Trophoblast cell (in vitro differentiated cells and primary cell): ENCODE data around the gene NUP210.
A peak's percentile ranks its signal among the peaks of the same experiment; 100 is the strongest.

Experiments
- DNase-seq, 2 donors: peaks; one replicate each; pipeline ENCODE4 v3.0.0-alpha.2; 2016
- H2AFZ ChIP-seq: 2 replicates; pipeline ENCODE4 v1.6.1; 2013; ENCODE audit warnings: low read length, moderate library complexity, mild to moderate bottlenecking; ENCODE audit not compliant: insufficient read depth, poor library complexity
- H2AK5ac ChIP-seq: 2 replicates; pipeline ENCODE4 v1.6.1; 2013; ENCODE audit warnings: mild to moderate bottlenecking, low read length
- H2BK120ac ChIP-seq: 2 replicates; pipeline ENCODE4 v1.6.1; 2013; ENCODE audit warnings: low read length, mild to moderate bottlenecking, moderate library complexity; ENCODE audit not compliant: insufficient read depth, poor library complexity
- H2BK12ac ChIP-seq: 2 replicates; pipeline ENCODE4 v1.6.1; 2013; ENCODE audit warnings: mild to moderate bottlenecking, low read length, moderate library complexity
- H2BK5ac ChIP-seq: 2 replicates; pipeline ENCODE4 v1.6.1; 2013; ENCODE audit warnings: low read length, low read depth, moderate library complexity, mild to moderate bottlenecking; ENCODE audit not compliant: poor library complexity
- H3K14ac ChIP-seq: 2 replicates; pipeline ENCODE4 v1.6.1; 2013; ENCODE audit warnings: mild to moderate bottlenecking, low read length
- H3K18ac ChIP-seq: 2 replicates; pipeline ENCODE4 v1.6.1; 2013; ENCODE audit warnings: mild to moderate bottlenecking, low read length
- H3K23ac ChIP-seq: 2 replicates; pipeline ENCODE4 v1.6.1; 2013; ENCODE audit warnings: low read length
- H3K27ac ChIP-seq: 2 replicates; pipeline ENCODE4 v1.5.1; 2013; ENCODE audit warnings: low read depth, mild to moderate bottlenecking, inconsistent platforms, low read length, moderate library complexity
- H3K27me3 ChIP-seq: 2 replicates; pipeline ENCODE4 v1.6.1; 2013; ENCODE audit warnings: inconsistent platforms, mild to moderate bottlenecking, low read length, moderate library complexity; ENCODE audit not compliant: insufficient read depth
- H3K36me3 ChIP-seq, 2 experiments: 1 replicate in 1 of 2; 2 replicates in 1 of 2; pipeline ENCODE4 v1.6.1; 2013; ENCODE audit warnings: low read length in 2 of 2, mild to moderate bottlenecking in 2 of 2, moderate library complexity in 1 of 2; ENCODE audit not compliant: insufficient read depth in 2 of 2, control insufficient read depth in 1 of 2
- H3K4ac ChIP-seq: 2 replicates; pipeline ENCODE4 v1.6.1; 2013; ENCODE audit warnings: low read depth, mild to moderate bottlenecking, low read length, moderate library complexity
- H3K4me1 ChIP-seq, 2 experiments: 1 replicate in 1 of 2; 2 replicates in 1 of 2; pipeline ENCODE4 v1.6.1; 2013; ENCODE audit warnings: low read length in 2 of 2, mild to moderate bottlenecking in 2 of 2, moderate library complexity in 1 of 2; ENCODE audit not compliant: insufficient read depth in 2 of 2, control insufficient read depth in 1 of 2
- H3K4me2 ChIP-seq: 2 replicates; pipeline ENCODE4 v1.6.1; 2013; ENCODE audit warnings: inconsistent platforms, mild to moderate bottlenecking, low read length, moderate library complexity
- H3K4me3 ChIP-seq: 2 replicates; pipeline ENCODE4 v1.5.1; 2013; ENCODE audit warnings: mild to moderate bottlenecking, low read depth, low read length, inconsistent platforms
- H3K79me1 ChIP-seq: one replicate; pipeline ENCODE4 v1.6.1; 2013; ENCODE audit warnings: low read length
- H3K79me2 ChIP-seq: 2 replicates; pipeline ENCODE4 v1.6.1; 2013; ENCODE audit warnings: low read length, mild to moderate bottlenecking; ENCODE audit not compliant: control insufficient read depth, insufficient read depth, poor library complexity
- H3K9ac ChIP-seq: 2 replicates; pipeline ENCODE4 v1.6.1; 2013; ENCODE audit warnings: mild to moderate bottlenecking, low read length
- H3K9me3 ChIP-seq: 2 replicates; pipeline ENCODE4 v1.6.1; 2013; ENCODE audit warnings: low read depth, mild to moderate bottlenecking, control low read depth, inconsistent platforms, low read length; ENCODE audit not compliant: insufficient read depth
- H4K12ac ChIP-seq: 2 replicates; pipeline ENCODE4 v1.6.1; 2013; ENCODE audit warnings: low read depth, mild to moderate bottlenecking, low read length, moderate library complexity
- H4K8ac ChIP-seq: 2 replicates; pipeline ENCODE4 v1.6.1; 2013; ENCODE audit warnings: low read depth, mild to moderate bottlenecking, low read length, moderate library complexity
- H4K91ac ChIP-seq: one replicate; pipeline ENCODE4 v1.6.1; 2013; ENCODE audit warnings: low read depth, mild to moderate bottlenecking, low read length, moderate library complexity
- WGBS: extraction: QIAGEN DNeasy Blood & Tissue Kit; methylation state at CpG from one replicate; pipeline ENCODE4 v1.1.7; 2013; ENCODE audit warnings: missing lambda C conversion rate; ENCODE audit not compliant: insufficient read length, insufficient coverage; ENCODE audit errors: extremely low coverage; 5-methylcytosine and 5-hydroxymethylcytosine counted together

Gene NUP210

DNA sequence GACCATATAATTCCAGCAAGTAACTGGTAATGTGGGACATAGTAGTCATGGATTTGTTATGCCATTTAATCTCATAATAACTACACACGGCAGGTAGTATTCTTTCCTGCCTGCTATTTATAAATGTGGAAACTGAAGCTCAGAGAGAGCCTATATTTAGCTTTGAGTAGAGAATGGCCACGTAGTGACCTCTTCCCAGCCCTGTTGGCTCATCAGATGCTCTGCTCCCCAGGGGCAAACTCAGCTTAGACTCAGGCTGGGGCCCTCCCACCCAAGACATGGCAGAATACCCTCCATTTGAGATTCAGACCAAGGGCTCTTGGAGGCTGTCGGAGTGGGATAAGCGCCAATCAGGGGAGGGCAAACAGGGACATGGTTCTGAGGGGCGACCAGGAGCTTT, 42.7 kb upstream of the NUP210 start:
- Histone ChIP-seq H3K4ac (no peak overlapping the region), H3K23ac (no peak overlapping the region), H4K91ac (no peak overlapping the region), H3K4me3 (no peak overlapping the region), H3K4me1 (no peaks in the 10 kb centered on the region), H2AK5ac (no peak overlapping the region), H3K18ac (no peak overlapping the region), H3K9ac (no peak overlapping the region), H3K14ac (no peak overlapping the region), H2BK12ac (no peak overlapping the region), H2BK5ac (no peak overlapping the region), H4K8ac (no peak overlapping the region), H4K12ac (no peak overlapping the region), H3K9me3 (no peaks in the 10 kb centered on the region), H3K4me2 (no peak overlapping the region), H3K27me3 (peaks cover 2% of the 10 kb centered on the region), H2BK120ac (no peak overlapping the region), H3K36me3 (no peaks in the 10 kb centered on the region), H3K79me2 (no peaks in the 10 kb centered on the region), H3K27ac (no peak overlapping the region), H2AFZ (no peak overlapping the region), H3K79me1 (no peaks in the 10 kb centered on the region)
- WGBS, result no CpG with 5 or more reads among the region's 5 CpGs
- DNase-seq, result no peak

DNA sequence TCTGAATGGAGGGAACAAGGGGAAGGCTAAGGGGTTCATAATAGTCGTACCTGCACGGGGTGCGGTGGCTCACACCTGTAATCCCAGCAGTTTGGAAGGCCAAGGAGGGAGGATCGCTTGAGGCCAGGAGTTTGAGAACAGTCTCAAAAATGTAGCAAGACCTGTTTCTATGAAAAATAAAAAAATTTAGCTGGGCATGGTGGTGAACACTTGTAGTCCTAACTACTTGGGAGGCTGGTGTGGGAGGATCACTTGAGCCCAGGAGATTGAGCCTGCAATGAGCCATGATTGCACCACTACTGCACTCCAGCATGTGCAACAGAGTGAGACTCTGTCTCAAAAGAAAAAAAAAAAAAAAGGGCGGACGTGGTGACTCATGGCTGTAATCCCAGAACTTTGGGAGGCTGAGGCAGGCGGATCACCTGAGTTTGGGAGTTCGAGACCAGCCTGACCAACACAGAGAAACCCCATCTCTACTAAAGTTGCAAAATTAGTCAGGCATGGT, 42.1 kb upstream of the NUP210 start:
- Histone ChIP-seq H3K79me2 (no peaks in the 10 kb centered on the region), H3K18ac (no peak overlapping the region), H3K4me2 (no peak overlapping the region), H3K9me3 (no peaks in the 10 kb centered on the region), H3K36me3 (no peaks in the 10 kb centered on the region), H2BK12ac (no peak overlapping the region), H2AK5ac (no peak overlapping the region), H2BK5ac (no peak overlapping the region), H4K12ac (no peak overlapping the region), H3K27ac (no peak overlapping the region), H3K9ac (no peak overlapping the region), H2BK120ac (no peak overlapping the region), H3K14ac (no peak overlapping the region), H3K4me3 (no peak overlapping the region), H3K4ac (no peak overlapping the region), H3K23ac (no peak overlapping the region), H3K4me1 (no peaks in the 10 kb centered on the region), H3K79me1 (no peaks in the 10 kb centered on the region), H4K91ac (no peak overlapping the region), H4K8ac (no peak overlapping the region), H2AFZ (no peak overlapping the region), H3K27me3 (peaks cover 2% of the 10 kb centered on the region)
- no CpG with 5 or more reads among the region's 8 CpGs for WGBS
- peak; percentile 94 to 97 for DNase-seq

DNA sequence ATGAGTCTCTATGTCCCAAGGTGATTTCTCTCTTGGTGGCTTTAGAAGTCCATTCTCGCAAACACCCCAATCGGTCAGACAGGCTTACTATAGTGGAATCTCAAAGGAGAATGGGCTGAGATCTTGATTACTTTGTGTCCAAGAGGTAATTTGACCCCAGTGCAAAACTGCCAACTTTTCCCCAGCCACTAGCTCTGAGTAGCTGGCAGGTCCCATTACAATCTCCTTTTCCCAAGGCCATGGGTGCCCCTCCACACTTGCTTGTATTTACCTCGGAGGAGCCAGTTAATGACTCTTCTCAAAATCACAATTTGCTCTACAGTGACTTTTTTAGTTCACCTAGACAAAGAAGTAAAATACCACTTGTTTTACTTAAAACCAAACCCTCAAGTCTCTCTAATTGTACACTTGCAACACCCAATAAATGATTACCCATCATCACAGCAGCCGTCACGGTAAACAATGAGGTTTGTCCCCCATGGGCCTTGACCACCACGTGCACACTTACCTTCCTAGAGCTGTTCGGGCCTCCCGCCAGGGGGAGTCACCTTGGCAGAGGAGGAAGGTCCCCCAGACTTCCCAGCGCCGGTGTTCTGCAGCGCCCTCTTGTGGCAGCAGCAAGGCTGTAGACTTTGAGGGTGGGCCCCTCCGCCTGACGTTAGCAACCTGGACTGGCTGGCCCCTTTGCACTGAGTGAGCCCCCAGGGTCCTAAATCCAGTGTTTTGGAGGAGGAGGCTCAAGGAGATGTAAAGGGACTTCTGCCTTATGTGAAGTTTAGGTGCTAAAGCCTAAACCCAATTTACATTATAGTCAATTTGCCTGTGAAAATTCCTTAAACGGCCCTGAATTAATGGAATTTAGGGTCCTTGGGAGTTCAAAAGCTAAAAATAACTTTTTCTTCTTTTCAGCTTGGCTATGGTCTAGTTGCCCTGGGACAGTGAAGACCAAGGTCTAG, 41.3 kb upstream of the NUP210 start:
- no peak overlapping the region for H3K4me3 ChIP-seq
- H2BK120ac ChIP-seq, result no peak overlapping the region
- H3K4ac ChIP-seq, result no peak overlapping the region
- no peak overlapping the region for H3K4me2 ChIP-seq
- H3K23ac ChIP-seq, result no peak overlapping the region
- H2BK12ac ChIP-seq, result no peak overlapping the region
- no peaks in the 10 kb centered on the region for H3K79me2 ChIP-seq
- no peak overlapping the region for H4K8ac ChIP-seq
- H3K9me3 ChIP-seq, result no peaks in the 10 kb centered on the region
- no peak overlapping the region for H4K12ac ChIP-seq
- no peak overlapping the region for H4K91ac ChIP-seq
- no peak overlapping the region for H3K18ac ChIP-seq
- peaks cover 2% of the 10 kb centered on the region for H3K27me3 ChIP-seq
- no peak overlapping the region for H3K9ac ChIP-seq
- no CpG with 5 or more reads among the region's 14 CpGs for WGBS
- no peak overlapping the region for H2AFZ ChIP-seq
- H3K79me1 ChIP-seq, result no peaks in the 10 kb centered on the region
- H3K14ac ChIP-seq, result no peak overlapping the region
- no peaks in the 10 kb centered on the region for H3K36me3 ChIP-seq
- no peak overlapping the region for H3K27ac ChIP-seq
- H2AK5ac ChIP-seq, result no peak overlapping the region
- H2BK5ac ChIP-seq, result no peak overlapping the region
- H3K4me1 ChIP-seq, result no peaks in the 10 kb centered on the region
- peak; percentile 41 to 63 for DNase-seq

DNA sequence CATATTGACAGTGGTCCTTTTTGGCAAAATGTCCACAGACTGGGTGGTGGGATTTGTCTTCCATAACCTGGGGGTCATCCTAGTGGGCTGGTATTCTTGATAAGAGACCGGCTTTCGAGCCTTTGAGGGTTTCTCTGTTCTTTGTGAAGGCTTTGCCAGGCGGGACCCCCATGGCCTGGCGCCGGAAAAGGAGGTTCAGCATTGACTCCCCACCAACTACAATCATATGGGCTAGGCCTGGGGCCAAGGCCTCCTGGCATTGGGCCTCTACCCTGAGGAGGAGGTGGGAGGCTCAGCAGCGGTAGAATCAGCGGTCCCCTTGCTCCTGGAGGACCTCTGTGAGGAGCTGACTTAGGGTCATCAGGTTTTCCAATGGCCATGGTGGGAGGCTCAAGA, 40.2 kb upstream of the NUP210 start:
- Histone ChIP-seq H2AFZ (no peak overlapping the region), H3K4me1 (peaks cover under 1 to 3% of the 10 kb centered on the region in 2 experiments), H4K91ac (no peak overlapping the region), H2BK120ac (no peak overlapping the region), H3K9ac (no peak overlapping the region), H3K4me3 (no peak overlapping the region), H2AK5ac (no peak overlapping the region), H3K27me3 (peaks cover 2% of the 10 kb centered on the region), H3K14ac (no peak overlapping the region), H3K9me3 (no peaks in the 10 kb centered on the region), H3K36me3 (no peaks in the 10 kb centered on the region), H3K27ac (no peak overlapping the region), H4K8ac (no peak overlapping the region), H2BK5ac (no peak overlapping the region), H2BK12ac (no peak overlapping the region), H3K79me2 (no peaks in the 10 kb centered on the region), H3K23ac (no peak overlapping the region), H3K79me1 (no peaks in the 10 kb centered on the region), H4K12ac (no peak overlapping the region), H3K18ac (no peak overlapping the region), H3K4me2 (no peak overlapping the region), H3K4ac (no peak overlapping the region)
- DNase-seq, result no peak
- WGBS, result no CpG with 5 or more reads among the region's 7 CpGs
